ENCODE data around the gene RP9. TPM values are rescaled to one million over a fixed set of nuclear protein-coding genes. Genes with fewer than 3 reads are reported as not detected.

RP9 gene
- total and polyA plus RNA-seq, 2 of the 13 experiments (the other 11 are each of a cell fraction or from before 2014, with no cell fraction given), result 14.2 to 18.6 TPM

- TF ChIP-seq TSC22D2 (CRISPR knock-in tag; IDR thresholded peaks at IDR 0.05; ENCODE audit: borderline replicate concordance), result no peak
- TF ChIP-seq HMG20A (CRISPR knock-in tag; IDR thresholded peaks at IDR 0.05; ENCODE audit: borderline replicate concordance), result no peak
- no peak for TF ChIP-seq ZNF225 (CRISPR knock-in tag; IDR thresholded peaks at IDR 0.05)
- 0 out of 2 replicates have a peak, but pooled peaks have one; percentile 9 for TF ChIP-seq KDM3A (CRISPR knock-in tag; IDR thresholded peaks at IDR 0.05; ENCODE audit: low read depth)
- TF ChIP-seq YY1 (IDR thresholded peaks at IDR 0.05; ENCODE audit: insufficient read depth, insufficient replicate concordance, low read depth, low read length), result peak; percentile 24
- no peak; the same call in 1 of the 2 replicates for TF ChIP-seq ZNF891 (CRISPR knock-in tag; IDR thresholded peaks at IDR 0.05)
- no peak for TF ChIP-seq PLRG1 (conservative IDR thresholded peaks at IDR 0.05)
- TF ChIP-seq, protein P1, sequence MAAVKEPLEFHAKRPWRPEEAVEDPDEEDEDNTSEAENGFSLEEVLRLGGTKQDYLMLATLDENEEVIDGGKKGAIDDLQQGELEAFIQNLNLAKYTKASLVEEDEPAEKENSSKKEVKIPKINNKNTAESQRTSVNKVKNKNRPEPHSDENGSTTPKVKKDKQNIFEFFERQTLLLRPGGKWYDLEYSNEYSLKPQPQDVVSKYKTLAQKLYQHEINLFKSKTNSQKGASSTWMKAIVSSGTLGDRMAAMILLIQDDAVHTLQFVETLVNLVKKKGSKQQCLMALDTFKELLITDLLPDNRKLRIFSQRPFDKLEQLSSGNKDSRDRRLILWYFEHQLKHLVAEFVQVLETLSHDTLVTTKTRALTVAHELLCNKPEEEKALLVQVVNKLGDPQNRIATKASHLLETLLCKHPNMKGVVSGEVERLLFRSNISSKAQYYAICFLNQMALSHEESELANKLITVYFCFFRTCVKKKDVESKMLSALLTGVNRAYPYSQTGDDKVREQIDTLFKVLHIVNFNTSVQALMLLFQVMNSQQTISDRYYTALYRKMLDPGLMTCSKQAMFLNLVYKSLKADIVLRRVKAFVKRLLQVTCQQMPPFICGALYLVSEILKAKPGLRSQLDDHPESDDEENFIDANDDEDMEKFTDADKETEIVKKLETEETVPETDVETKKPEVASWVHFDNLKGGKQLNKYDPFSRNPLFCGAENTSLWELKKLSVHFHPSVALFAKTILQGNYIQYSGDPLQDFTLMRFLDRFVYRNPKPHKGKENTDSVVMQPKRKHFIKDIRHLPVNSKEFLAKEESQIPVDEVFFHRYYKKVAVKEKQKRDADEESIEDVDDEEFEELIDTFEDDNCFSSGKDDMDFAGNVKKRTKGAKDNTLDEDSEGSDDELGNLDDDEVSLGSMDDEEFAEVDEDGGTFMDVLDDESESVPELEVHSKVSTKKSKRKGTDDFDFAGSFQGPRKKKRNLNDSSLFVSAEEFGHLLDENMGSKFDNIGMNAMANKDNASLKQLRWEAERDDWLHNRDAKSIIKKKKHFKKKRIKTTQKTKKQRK (IDR thresholded peaks at IDR 0.05; ENCODE audit: low read length), result no peak
- TF ChIP-seq, protein P2, sequence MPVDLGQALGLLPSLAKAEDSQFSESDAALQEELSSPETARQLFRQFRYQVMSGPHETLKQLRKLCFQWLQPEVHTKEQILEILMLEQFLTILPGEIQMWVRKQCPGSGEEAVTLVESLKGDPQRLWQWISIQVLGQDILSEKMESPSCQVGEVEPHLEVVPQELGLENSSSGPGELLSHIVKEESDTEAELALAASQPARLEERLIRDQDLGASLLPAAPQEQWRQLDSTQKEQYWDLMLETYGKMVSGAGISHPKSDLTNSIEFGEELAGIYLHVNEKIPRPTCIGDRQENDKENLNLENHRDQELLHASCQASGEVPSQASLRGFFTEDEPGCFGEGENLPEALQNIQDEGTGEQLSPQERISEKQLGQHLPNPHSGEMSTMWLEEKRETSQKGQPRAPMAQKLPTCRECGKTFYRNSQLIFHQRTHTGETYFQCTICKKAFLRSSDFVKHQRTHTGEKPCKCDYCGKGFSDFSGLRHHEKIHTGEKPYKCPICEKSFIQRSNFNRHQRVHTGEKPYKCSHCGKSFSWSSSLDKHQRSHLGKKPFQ (CRISPR knock-in tag; IDR thresholded peaks at IDR 0.05; ENCODE audit: insufficient replicate concordance), result no peak
- TF ChIP-seq SNAPC2 (CRISPR knock-in tag; IDR thresholded peaks at IDR 0.05), result 0 out of 2 replicates have a peak, but pooled peaks have one; percentile 14
- no peak for TF ChIP-seq DR1 (CRISPR knock-in tag; IDR thresholded peaks at IDR 0.05)
- no peak; the same call in 1 of the 2 replicates for TF ChIP-seq ZNF558 (CRISPR knock-in tag; IDR thresholded peaks at IDR 0.05; ENCODE audit: borderline replicate concordance)
- TF ChIP-seq, protein P3, sequence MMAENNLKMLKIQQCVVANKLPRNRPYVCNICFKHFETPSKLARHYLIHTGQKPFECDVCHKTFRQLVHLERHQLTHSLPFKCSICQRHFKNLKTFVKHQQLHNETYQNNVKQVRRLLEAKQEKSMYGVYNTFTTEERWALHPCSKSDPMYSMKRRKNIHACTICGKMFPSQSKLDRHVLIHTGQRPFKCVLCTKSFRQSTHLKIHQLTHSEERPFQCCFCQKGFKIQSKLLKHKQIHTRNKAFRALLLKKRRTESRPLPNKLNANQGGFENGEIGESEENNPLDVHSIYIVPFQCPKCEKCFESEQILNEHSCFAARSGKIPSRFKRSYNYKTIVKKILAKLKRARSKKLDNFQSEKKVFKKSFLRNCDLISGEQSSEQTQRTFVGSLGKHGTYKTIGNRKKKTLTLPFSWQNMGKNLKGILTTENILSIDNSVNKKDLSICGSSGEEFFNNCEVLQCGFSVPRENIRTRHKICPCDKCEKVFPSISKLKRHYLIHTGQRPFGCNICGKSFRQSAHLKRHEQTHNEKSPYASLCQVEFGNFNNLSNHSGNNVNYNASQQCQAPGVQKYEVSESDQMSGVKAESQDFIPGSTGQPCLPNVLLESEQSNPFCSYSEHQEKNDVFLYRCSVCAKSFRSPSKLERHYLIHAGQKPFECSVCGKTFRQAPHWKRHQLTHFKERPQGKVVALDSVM (CRISPR knock-in tag; IDR thresholded peaks at IDR 0.05), result peak; percentile 77
- TF ChIP-seq ZFAT (CRISPR knock-in tag; conservative IDR thresholded peaks at IDR 0.05), result 0 out of 2 replicates have a peak, but pooled peaks have one; percentile 22
- peak; percentile 51; the same call in 1 of the 2 replicates for TF ChIP-seq ZNF230 (CRISPR knock-in tag; IDR thresholded peaks at IDR 0.05)
- TF ChIP-seq DZIP1 (CRISPR knock-in tag; IDR thresholded peaks at IDR 0.05), result no peak
- no peak for TF ChIP-seq ZSCAN9 (CRISPR knock-in tag; IDR thresholded peaks at IDR 0.05; ENCODE audit: borderline replicate concordance)
- no peak for TF ChIP-seq SSRP1 (CRISPR knock-in tag; IDR thresholded peaks at IDR 0.05)
- TF ChIP-seq FOXC1 (CRISPR knock-in tag; IDR thresholded peaks at IDR 0.05; ENCODE audit: borderline replicate concordance), result peak; percentile 20; the same call in 1 of the 2 replicates
- no peak for TF ChIP-seq ATM (IDR thresholded peaks at IDR 0.05; ENCODE audit: borderline replicate concordance)
Measured at GRCh38 chr7:33062023-33062781, 47.0 kb downstream of the RP9 start, which contains the start of gene NT5C3A (continued).
